ENCODE results near the gene SF3A2. TPM values are rescaled to one million over a fixed set of nuclear protein-coding genes. Genes with fewer than 3 reads are reported as not detected.
"Not testable (repeated sequence)": the region's sequence is repeated elsewhere in the genome, so short reads cannot be mapped to it uniquely, and the experiment has no call there.

The SF3A2 gene
- total RNA-seq, 1 experiment from 2014 or later, result 107 TPM

- DNase-seq, result peak; percentile 98
Measured at GRCh38 chr19:2199215-2199614, 37.4 kb upstream of the SF3A2 start.

GRCh38 chr19:2199861-2200623, 36.6 kb upstream of the SF3A2 start:
- Histone ChIP-seq H3K4me3 (ENCODE audit: insufficient read depth, low read depth, low read length) (no peak overlapping the region), H3K27me3 (ENCODE audit: control insufficient read depth, insufficient read depth, low read length) (no peaks in the 10 kb centered on the region), H3K36me3 (replicated peaks; ENCODE audit: control insufficient read depth, insufficient read depth, low read length) (peaks cover 3% of the 10 kb centered on the region)
- DNase-seq, result no peak

More at GRCh38 chr19:2199215-2199614, 37.4 kb upstream of the SF3A2 start:
- Histone ChIP-seq H3K36me3 (replicated peaks; ENCODE audit: control insufficient read depth, insufficient read depth, low read length) (peaks cover 4% of the 10 kb centered on the region), H3K4me3 (ENCODE audit: insufficient read depth, low read depth, low read length) (no peak overlapping the region), H3K27me3 (ENCODE audit: control insufficient read depth, insufficient read depth, low read length) (no peaks in the 10 kb centered on the region)

- DNase-seq; H3K4me3 ChIP-seq (ENCODE audit: insufficient read depth, low read depth, low read length); H3K36me3 ChIP-seq (replicated peaks; ENCODE audit: control insufficient read depth, insufficient read depth, low read length); H3K27me3 ChIP-seq (ENCODE audit: control insufficient read depth, insufficient read depth, low read length): not testable (repeated sequence)
Measured at GRCh38 chr19:2200624-2201294, 35.9 kb upstream of the SF3A2 start.

- Histone ChIP-seq H3K27me3 (ENCODE audit: control insufficient read depth, insufficient read depth, low read length) (no peaks in the 10 kb centered on the region), H3K36me3 (replicated peaks; ENCODE audit: control insufficient read depth, insufficient read depth, low read length) (peaks cover 3% of the 10 kb centered on the region)
- DNase-seq, result no peak
Measured at GRCh38 chr19:2201473-2202148, 35.0 kb upstream of the SF3A2 start.

GRCh38 chr19:2202366-2202765, 34.3 kb upstream of the SF3A2 start:
- Histone ChIP-seq H3K27me3 (ENCODE audit: control insufficient read depth, insufficient read depth, low read length) (no peaks in the 10 kb centered on the region), H3K4me3 (ENCODE audit: insufficient read depth, low read depth, low read length) (no peak overlapping the region), H3K36me3 (replicated peaks; ENCODE audit: control insufficient read depth, insufficient read depth, low read length) (peaks cover 3% of the 10 kb centered on the region)
- no peak for DNase-seq

More at GRCh38 chr19:2201473-2202148, 35.0 kb upstream of the SF3A2 start:
- no peak overlapping the region for H3K4me3 ChIP-seq (ENCODE audit: insufficient read depth, low read depth, low read length)

GRCh38 chr19:2207008-2207407, 29.6 kb upstream of the SF3A2 start:
- H3K4me3 ChIP-seq (ENCODE audit: insufficient read depth, low read depth, low read length), result no peak overlapping the region
- H3K27me3 ChIP-seq (ENCODE audit: control insufficient read depth, insufficient read depth, low read length), result no peaks in the 10 kb centered on the region
- DNase-seq, result peak; percentile 60
- H3K36me3 ChIP-seq (replicated peaks; ENCODE audit: control insufficient read depth, insufficient read depth, low read length), result peaks cover 11% of the 10 kb centered on the region

- H3K36me3 ChIP-seq (replicated peaks; ENCODE audit: control insufficient read depth, insufficient read depth, low read length), result peaks cover 11% of the 10 kb centered on the region
- DNase-seq, result no peak
- H3K4me3 ChIP-seq (ENCODE audit: insufficient read depth, low read depth, low read length), result no peak overlapping the region
- no peaks in the 10 kb centered on the region for H3K27me3 ChIP-seq (ENCODE audit: control insufficient read depth, insufficient read depth, low read length)
Measured at GRCh38 chr19:2207991-2208860, 28.4 kb upstream of the SF3A2 start.

- peaks cover 10% of the 10 kb centered on the region for H3K36me3 ChIP-seq (replicated peaks; ENCODE audit: control insufficient read depth, insufficient read depth, low read length)
- no peak overlapping the region for H3K4me3 ChIP-seq (ENCODE audit: insufficient read depth, low read depth, low read length)
- H3K27me3 ChIP-seq (ENCODE audit: control insufficient read depth, insufficient read depth, low read length), result no peaks in the 10 kb centered on the region
- peak; percentile 72 for DNase-seq
Measured at GRCh38 chr19:2208975-2209374, 27.6 kb upstream of the SF3A2 start.

GRCh38 chr19:2209408-2209807, 27.2 kb upstream of the SF3A2 start:
- DNase-seq, result peak; percentile 62
- H3K4me3 ChIP-seq (ENCODE audit: insufficient read depth, low read depth, low read length), result no peak overlapping the region
- H3K27me3 ChIP-seq (ENCODE audit: control insufficient read depth, insufficient read depth, low read length), result no peaks in the 10 kb centered on the region
- H3K36me3 ChIP-seq (replicated peaks; ENCODE audit: control insufficient read depth, insufficient read depth, low read length), result peaks cover 9% of the 10 kb centered on the region

- H3K27me3 ChIP-seq (ENCODE audit: control insufficient read depth, insufficient read depth, low read length), result no peaks in the 10 kb centered on the region
- H3K4me3 ChIP-seq (ENCODE audit: insufficient read depth, low read depth, low read length), result no peak overlapping the region
- DNase-seq, result no peak
- peaks cover 13% of the 10 kb centered on the region for H3K36me3 ChIP-seq (replicated peaks; ENCODE audit: control insufficient read depth, insufficient read depth, low read length)
Measured at GRCh38 chr19:2210206-2210605, 26.4 kb upstream of the SF3A2 start.

GRCh38 chr19:2210987-2211740, 25.5 kb upstream of the SF3A2 start:
- Histone ChIP-seq H3K4me3 (ENCODE audit: insufficient read depth, low read depth, low read length) (no peak overlapping the region), H3K27me3 (ENCODE audit: control insufficient read depth, insufficient read depth, low read length) (no peaks in the 10 kb centered on the region), H3K36me3 (replicated peaks; ENCODE audit: control insufficient read depth, insufficient read depth, low read length) (peaks cover 14% of the 10 kb centered on the region)
- no peak for DNase-seq

GRCh38 chr19:2212861-2213711, 23.5 kb upstream of the SF3A2 start:
- H3K4me3 ChIP-seq (ENCODE audit: insufficient read depth, low read depth, low read length), result no peak overlapping the region
- no peaks in the 10 kb centered on the region for H3K27me3 ChIP-seq (ENCODE audit: control insufficient read depth, insufficient read depth, low read length)
- no peak for DNase-seq
- H3K36me3 ChIP-seq (replicated peaks; ENCODE audit: control insufficient read depth, insufficient read depth, low read length), result peaks cover 21% of the 10 kb centered on the region

- Histone ChIP-seq H3K36me3 (replicated peaks; ENCODE audit: control insufficient read depth, insufficient read depth, low read length) (peaks cover 21% of the 10 kb centered on the region), H3K4me3 (ENCODE audit: insufficient read depth, low read depth, low read length) (no peak overlapping the region), H3K27me3 (ENCODE audit: control insufficient read depth, insufficient read depth, low read length) (no peaks in the 10 kb centered on the region)
- no peak for DNase-seq
Measured at GRCh38 chr19:2213799-2214198, 22.8 kb upstream of the SF3A2 start.
